WTC11 (cell line): ENCODE data around the gene C16orf90. TPM values are rescaled to one million over a fixed set of nuclear protein-coding genes. Genes with fewer than 3 reads are reported as not detected.

Source experiments
- ATAC-seq: fragments of 200-7000 bp; cut with Tn5 transposase; 2 replicates; pipeline ENCODE4 v1.10.0; 2021; ENCODE audit warnings: mild to moderate bottlenecking, moderate library complexity
- CTCF ChIA-PET: fragments of 300-600 bp; sonication (Branson Sonifier 250); formaldehyde crosslinking; loops from one replicate; lab custom pipeline; 2021; ENCODE audit warnings: antibody characterized with exemption; lab: Charles Lee
- POLR2A ChIA-PET: fragments of 350-600 bp; sonication (Branson Sonifier 250); formaldehyde crosslinking; loops from one replicate; lab custom pipeline; 2021; ENCODE audit warnings: antibody characterized with exemption; lab: Charles Lee
- DNase-seq: peaks from one replicate; pipeline ENCODE4 v3.0.0; 2021; ENCODE audit warnings: low spot score
- H3K27ac Mint-ChIP-seq: 2 replicates; pipeline ENCODE4 v1.8.0; 2021; ENCODE audit warnings: mixed read lengths
- H3K27me3 Mint-ChIP-seq: 2 replicates; pipeline ENCODE4 v1.8.0; 2021; ENCODE audit warnings: low read depth, mild to moderate bottlenecking, moderate library complexity, mixed read lengths
- H3K36me3 Mint-ChIP-seq: 2 replicates; pipeline ENCODE4 v1.8.0; 2021; ENCODE audit warnings: mixed read lengths
- H3K4me1 Mint-ChIP-seq: 2 replicates; pipeline ENCODE4 v1.8.0; 2022; ENCODE audit warnings: mixed read lengths
- H3K4me3 Mint-ChIP-seq: 2 replicates; pipeline ENCODE4 v1.8.0; 2021; ENCODE audit warnings: mild to moderate bottlenecking, moderate library complexity, mixed read lengths
- H3K9me3 Mint-ChIP-seq: 2 replicates; pipeline ENCODE4 v1.8.0; 2021; ENCODE audit warnings: mixed read lengths
- AFF4 ChIP-seq: sonication (generic); formaldehyde crosslinking; IDR thresholded peaks from 2 replicates; pipeline ENCODE4 v1.8.1; 2023; ENCODE audit warnings: mild to moderate bottlenecking, missing genetic modification reagents, borderline replicate concordance
- CBFB ChIP-seq: sonication (generic); formaldehyde crosslinking; IDR thresholded peaks from 2 replicates; pipeline ENCODE4 v1.8.1; 2022; ENCODE audit warnings: mild to moderate bottlenecking, low read depth, missing genetic modification reagents
- E2F1 ChIP-seq: sonication (generic); formaldehyde crosslinking; IDR thresholded peaks from 2 replicates; pipeline ENCODE4 v1.8.0; 2022; ENCODE audit warnings: mild to moderate bottlenecking, missing genetic modification reagents
- E2F5 ChIP-seq: sonication (generic); formaldehyde crosslinking; IDR thresholded peaks from 2 replicates; pipeline ENCODE4 v1.8.1; 2022; ENCODE audit warnings: mild to moderate bottlenecking, moderate library complexity, missing genetic modification reagents
- FOXJ3 ChIP-seq: sonication (generic); formaldehyde crosslinking; IDR thresholded peaks from 2 replicates; pipeline ENCODE4 v1.9.0; 2021; ENCODE audit warnings: missing genetic modification reagents, mild to moderate bottlenecking, borderline replicate concordance
- FOXK1 ChIP-seq: sonication (generic); formaldehyde crosslinking; IDR thresholded peaks from 2 replicates; pipeline ENCODE4 v1.8.0; 2022; ENCODE audit warnings: mild to moderate bottlenecking, moderate library complexity, missing genetic modification reagents
- GABPB1 ChIP-seq: sonication (generic); formaldehyde crosslinking; IDR thresholded peaks from 2 replicates; pipeline ENCODE4 v1.8.1; 2023; ENCODE audit warnings: mild to moderate bottlenecking, missing genetic modification reagents
- JAZF1 ChIP-seq: fragments of 250-450 bp; sonication (Bioruptor Pico); IDR thresholded peaks from 2 replicates; pipeline ENCODE4 v1.9.0; 2021; ENCODE audit warnings: moderate library complexity, mild to moderate bottlenecking, inconsistent platforms
- JUN ChIP-seq: sonication (generic); formaldehyde crosslinking; IDR thresholded peaks from 2 replicates; pipeline ENCODE4 v1.8.0; 2023; ENCODE audit warnings: mild to moderate bottlenecking, missing genetic modification reagents
- NFYB ChIP-seq: sonication (generic); formaldehyde crosslinking; conservative IDR thresholded peaks from 2 replicates; pipeline ENCODE4 v1.8.0; 2022; ENCODE audit warnings: low read depth, missing genetic modification reagents
- RORB ChIP-seq: fragments of 250-450 bp; sonication (Bioruptor Pico); IDR thresholded peaks from 2 replicates; pipeline ENCODE4 v1.9.0; 2021; ENCODE audit warnings: mild to moderate bottlenecking
- SOX15 ChIP-seq: fragments of 250-450 bp; sonication (Bioruptor Pico); IDR thresholded peaks from 2 replicates; pipeline ENCODE4 v1.9.0; 2021; ENCODE audit warnings: mild to moderate bottlenecking
- TCF7 ChIP-seq: sonication (generic); formaldehyde crosslinking; IDR thresholded peaks from 2 replicates; pipeline ENCODE4 v1.8.0; 2022; ENCODE audit warnings: mild to moderate bottlenecking, low read depth, missing genetic modification reagents, moderate library complexity
- ZNF396 ChIP-seq: fragments of 250-450 bp; sonication (Bioruptor Pico); IDR thresholded peaks from 2 replicates; pipeline ENCODE4 v1.8.0; 2021; ENCODE audit warnings: mild to moderate bottlenecking, moderate library complexity, borderline replicate concordance
- ZNF416 ChIP-seq: fragments of 250-450 bp; sonication (Bioruptor Pico); IDR thresholded peaks from 2 replicates; pipeline ENCODE4 v1.9.0; 2021; ENCODE audit warnings: mild to moderate bottlenecking, inconsistent platforms
- ZNF671 ChIP-seq: fragments of 250-450 bp; sonication (Bioruptor Pico); IDR thresholded peaks from 2 replicates; pipeline ENCODE4 v1.8.0; 2021; ENCODE audit warnings: mild to moderate bottlenecking
- total RNA-seq: library from RNA; stranded (reverse); gene quantifications from 3 replicates; pipeline ENCODE4 v1.2.3, GENCODE V29; 2021
- TF ChIP-seq, protein P1 (sequence below): sonication (generic); formaldehyde crosslinking; IDR thresholded peaks from 2 replicates; pipeline ENCODE4 v1.8.1; 2023; ENCODE audit warnings: mild to moderate bottlenecking, missing genetic modification reagents, moderate library complexity
- TF ChIP-seq, protein P2 (sequence below): fragments of 250-450 bp; sonication (Bioruptor Pico); IDR thresholded peaks from 2 replicates; pipeline ENCODE4 v2.1.2; 2022; ENCODE audit warnings: mild to moderate bottlenecking, moderate library complexity
- TF ChIP-seq, protein P3 (sequence below): sonication (generic); formaldehyde crosslinking; IDR thresholded peaks from 2 replicates; pipeline ENCODE4 v1.8.0; 2023; ENCODE audit warnings: missing genetic modification reagents, mild to moderate bottlenecking, borderline replicate concordance

Gene C16orf90
- total RNA-seq, 1 experiment from 2014 or later = not detected

GRCh38 chr16:3510416-3510815 lies 15.1 kb upstream of the C16orf90 start:
- DNase-seq (no peak), ATAC-seq (no peak)
- H3K4me1 Mint-ChIP-seq = no peaks in the 10 kb centered on the region
- H3K4me3 Mint-ChIP-seq = no peak overlapping the region
- TF ChIP-seq SOX15 (CRISPR knock-in tag) (no peak), E2F5 (CRISPR knock-in tag) (no peak), ZNF396 (CRISPR knock-in tag) (no peak), JUN (CRISPR knock-in tag) (no peak), CBFB (CRISPR knock-in tag) (no peak), ZNF671 (CRISPR knock-in tag) (no peak), FOXJ3 (no peak), ZNF416 (CRISPR knock-in tag) (no peak), JAZF1 (no peak), RORB (CRISPR knock-in tag) (no peak), NFYB (no peak), TCF7 (no peak)
- TF ChIP-seq, protein P1, sequence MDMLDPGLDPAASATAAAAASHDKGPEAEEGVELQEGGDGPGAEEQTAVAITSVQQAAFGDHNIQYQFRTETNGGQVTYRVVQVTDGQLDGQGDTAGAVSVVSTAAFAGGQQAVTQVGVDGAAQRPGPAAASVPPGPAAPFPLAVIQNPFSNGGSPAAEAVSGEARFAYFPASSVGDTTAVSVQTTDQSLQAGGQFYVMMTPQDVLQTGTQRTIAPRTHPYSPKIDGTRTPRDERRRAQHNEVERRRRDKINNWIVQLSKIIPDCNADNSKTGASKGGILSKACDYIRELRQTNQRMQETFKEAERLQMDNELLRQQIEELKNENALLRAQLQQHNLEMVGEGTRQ (CRISPR knock-in tag) = no peak
- TF ChIP-seq, protein P2, sequence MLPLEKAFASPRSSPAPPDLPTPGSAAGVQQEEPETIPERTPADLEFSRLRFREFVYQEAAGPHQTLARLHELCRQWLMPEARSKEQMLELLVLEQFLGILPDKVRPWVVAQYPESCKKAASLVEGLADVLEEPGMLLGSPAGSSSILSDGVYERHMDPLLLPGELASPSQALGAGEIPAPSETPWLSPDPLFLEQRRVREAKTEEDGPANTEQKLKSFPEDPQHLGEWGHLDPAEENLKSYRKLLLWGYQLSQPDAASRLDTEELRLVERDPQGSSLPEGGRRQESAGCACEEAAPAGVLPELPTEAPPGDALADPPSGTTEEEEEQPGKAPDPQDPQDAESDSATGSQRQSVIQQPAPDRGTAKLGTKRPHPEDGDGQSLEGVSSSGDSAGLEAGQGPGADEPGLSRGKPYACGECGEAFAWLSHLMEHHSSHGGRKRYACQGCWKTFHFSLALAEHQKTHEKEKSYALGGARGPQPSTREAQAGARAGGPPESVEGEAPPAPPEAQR (CRISPR knock-in tag) = no peak
- TF ChIP-seq, protein P3, sequence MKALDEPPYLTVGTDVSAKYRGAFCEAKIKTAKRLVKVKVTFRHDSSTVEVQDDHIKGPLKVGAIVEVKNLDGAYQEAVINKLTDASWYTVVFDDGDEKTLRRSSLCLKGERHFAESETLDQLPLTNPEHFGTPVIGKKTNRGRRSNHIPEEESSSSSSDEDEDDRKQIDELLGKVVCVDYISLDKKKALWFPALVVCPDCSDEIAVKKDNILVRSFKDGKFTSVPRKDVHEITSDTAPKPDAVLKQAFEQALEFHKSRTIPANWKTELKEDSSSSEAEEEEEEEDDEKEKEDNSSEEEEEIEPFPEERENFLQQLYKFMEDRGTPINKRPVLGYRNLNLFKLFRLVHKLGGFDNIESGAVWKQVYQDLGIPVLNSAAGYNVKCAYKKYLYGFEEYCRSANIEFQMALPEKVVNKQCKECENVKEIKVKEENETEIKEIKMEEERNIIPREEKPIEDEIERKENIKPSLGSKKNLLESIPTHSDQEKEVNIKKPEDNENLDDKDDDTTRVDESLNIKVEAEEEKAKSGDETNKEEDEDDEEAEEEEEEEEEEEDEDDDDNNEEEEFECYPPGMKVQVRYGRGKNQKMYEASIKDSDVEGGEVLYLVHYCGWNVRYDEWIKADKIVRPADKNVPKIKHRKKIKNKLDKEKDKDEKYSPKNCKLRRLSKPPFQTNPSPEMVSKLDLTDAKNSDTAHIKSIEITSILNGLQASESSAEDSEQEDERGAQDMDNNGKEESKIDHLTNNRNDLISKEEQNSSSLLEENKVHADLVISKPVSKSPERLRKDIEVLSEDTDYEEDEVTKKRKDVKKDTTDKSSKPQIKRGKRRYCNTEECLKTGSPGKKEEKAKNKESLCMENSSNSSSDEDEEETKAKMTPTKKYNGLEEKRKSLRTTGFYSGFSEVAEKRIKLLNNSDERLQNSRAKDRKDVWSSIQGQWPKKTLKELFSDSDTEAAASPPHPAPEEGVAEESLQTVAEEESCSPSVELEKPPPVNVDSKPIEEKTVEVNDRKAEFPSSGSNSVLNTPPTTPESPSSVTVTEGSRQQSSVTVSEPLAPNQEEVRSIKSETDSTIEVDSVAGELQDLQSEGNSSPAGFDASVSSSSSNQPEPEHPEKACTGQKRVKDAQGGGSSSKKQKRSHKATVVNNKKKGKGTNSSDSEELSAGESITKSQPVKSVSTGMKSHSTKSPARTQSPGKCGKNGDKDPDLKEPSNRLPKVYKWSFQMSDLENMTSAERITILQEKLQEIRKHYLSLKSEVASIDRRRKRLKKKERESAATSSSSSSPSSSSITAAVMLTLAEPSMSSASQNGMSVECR (CRISPR knock-in tag) = no peak
- CTCF ChIA-PET = no interaction called here
- POLR2A ChIA-PET = no interaction called here
- H3K27ac Mint-ChIP-seq = no peak overlapping the region
- H3K9me3 Mint-ChIP-seq = no peaks in the 10 kb centered on the region
- peaks cover 34% of the 10 kb centered on the region for H3K36me3 Mint-ChIP-seq
- H3K27me3 Mint-ChIP-seq = no peaks in the 10 kb centered on the region

- DNase-seq = no peak
- no peaks in the 10 kb centered on the region for H3K9me3 Mint-ChIP-seq
- TF ChIP-seq E2F5 (CRISPR knock-in tag) (no peak), ZNF416 (CRISPR knock-in tag) (no peak), GABPB1 (CRISPR knock-in tag) (no peak), TCF7 (no peak), FOXK1 (CRISPR knock-in tag) (no peak), AFF4 (CRISPR knock-in tag) (no peak), E2F1 (no peak), FOXJ3 (no peak)
- TF ChIP-seq, protein P1 (CRISPR knock-in tag) = no peak
These were observed 14.2 kb upstream of the C16orf90 start for GRCh38 chr16:3509470-3509928.

More at GRCh38 chr16:3509470-3509928, 14.2 kb upstream of the C16orf90 start:
- H3K4me3 Mint-ChIP-seq = no peak overlapping the region
- no peaks in the 10 kb centered on the region for H3K27me3 Mint-ChIP-seq
- POLR2A ChIA-PET = no interaction called here
- CTCF ChIA-PET = no interaction called here
- no peak for ATAC-seq
- H3K36me3 Mint-ChIP-seq = peaks cover 39% of the 10 kb centered on the region
- H3K27ac Mint-ChIP-seq = no peak overlapping the region
- H3K4me1 Mint-ChIP-seq = no peaks in the 10 kb centered on the region
